ENCODE data around the gene CFP.
A peak's percentile ranks its signal among the peaks of the same experiment; 100 is the strongest.

The CFP gene

DNA sequence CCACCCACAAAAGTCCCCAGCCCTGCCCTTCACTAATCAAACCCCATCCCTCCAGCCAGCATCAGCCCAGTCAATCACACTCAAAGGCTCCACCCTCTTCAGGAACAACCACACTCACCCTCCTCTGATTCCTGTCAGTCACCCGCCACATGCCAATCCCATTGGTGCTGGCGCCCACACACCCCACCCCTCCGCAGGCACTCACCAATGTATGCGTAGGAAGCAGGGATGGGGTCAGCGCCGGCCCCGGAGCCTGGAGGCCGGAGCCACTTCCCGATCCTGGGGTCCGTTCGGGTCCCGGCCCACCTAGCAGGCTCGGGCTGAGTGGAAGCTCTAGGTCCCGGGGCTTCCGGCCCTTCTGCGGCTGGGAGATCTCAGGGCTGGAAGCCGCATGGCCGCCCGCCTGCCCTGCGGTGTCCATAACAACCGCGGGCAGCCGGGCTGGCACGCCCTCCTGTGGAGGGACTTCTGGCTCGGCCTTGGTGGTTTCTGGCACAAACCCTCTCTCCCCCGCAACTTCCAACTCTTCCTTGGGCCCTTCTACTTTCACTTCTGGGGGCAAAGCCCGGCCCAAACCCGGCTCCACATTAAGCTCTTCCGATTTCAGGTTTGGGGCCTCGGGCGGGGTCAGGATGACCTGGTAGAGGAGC lies 7.9 kb upstream of the CFP start:
- peak; percentile 31 for DNase-seq (ENCODE audit: low spot score)

DNA sequence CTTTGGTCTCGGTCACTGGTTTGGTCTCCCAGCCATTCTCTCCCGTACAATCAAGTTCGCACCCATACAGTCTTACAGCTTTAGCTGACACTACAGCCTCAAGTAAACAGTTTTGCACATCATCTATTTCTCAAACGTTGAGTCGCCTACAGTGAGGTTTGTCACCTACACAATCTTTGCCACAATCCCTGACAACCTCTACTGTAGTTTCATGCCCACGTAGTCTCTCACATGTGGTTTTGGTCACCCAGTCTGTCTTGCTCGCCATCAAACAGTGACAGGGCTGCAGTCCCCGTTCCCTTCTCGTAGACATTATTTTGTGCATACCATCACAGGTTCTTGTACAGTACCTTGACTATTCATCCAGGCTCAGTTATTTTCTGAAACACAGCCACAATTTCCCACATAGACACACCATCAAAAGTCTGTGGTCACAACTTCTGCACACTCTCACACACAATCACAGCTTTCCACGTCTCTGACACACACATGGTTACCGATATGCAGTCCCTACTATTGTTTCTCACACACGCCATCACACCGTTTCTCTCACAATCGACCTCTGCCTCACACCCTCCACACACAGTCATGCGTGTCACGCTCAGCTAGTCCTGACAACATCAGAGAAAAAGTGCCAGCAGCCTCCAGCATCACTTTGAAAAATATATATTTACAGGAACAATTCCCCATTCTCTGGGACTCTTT lies 5.3 kb upstream of the CFP start:
- no peak for DNase-seq (ENCODE audit: low spot score)

DNA sequence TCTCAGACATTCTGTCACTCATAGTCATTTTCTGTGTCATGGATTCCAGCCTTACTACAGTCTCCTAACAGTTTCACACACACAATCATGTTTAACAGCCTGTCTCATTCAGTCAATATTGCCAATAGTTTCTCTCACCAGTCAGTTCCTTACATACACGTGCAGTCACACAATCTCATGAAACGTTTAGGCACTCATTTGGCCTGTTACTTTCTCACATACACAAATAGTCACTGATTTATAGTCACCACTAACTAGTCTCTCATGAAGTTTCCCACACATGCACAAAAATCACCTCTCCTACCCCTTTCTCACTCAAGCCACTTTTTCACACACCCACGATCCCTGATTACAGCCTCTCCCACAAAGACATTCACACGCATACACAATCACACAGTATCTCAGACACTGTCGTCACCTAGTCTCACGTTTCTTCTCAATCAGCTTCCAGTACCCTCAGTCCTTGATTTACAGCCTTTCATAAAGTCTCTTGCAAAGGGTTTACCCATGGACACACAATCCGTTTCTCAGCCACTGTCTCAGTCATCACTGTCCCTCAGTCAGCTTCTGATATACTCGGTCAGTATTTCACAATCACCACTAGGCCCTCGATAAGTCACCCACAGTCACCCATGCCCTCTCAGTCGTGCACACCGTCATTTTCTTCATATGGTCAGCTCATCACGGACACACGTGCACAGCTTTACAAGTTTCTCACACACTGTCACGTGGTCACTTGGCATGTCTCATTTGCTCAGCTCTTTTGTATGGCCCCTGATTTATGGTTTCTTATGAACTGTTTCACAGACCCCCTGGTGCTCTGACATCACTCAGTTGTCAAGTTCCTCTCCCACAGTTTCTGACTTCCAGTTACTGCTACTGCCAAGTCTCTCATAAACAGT lies 4.2 kb upstream of the CFP start:
- DNase-seq (ENCODE audit: low spot score): no peak

DNA sequence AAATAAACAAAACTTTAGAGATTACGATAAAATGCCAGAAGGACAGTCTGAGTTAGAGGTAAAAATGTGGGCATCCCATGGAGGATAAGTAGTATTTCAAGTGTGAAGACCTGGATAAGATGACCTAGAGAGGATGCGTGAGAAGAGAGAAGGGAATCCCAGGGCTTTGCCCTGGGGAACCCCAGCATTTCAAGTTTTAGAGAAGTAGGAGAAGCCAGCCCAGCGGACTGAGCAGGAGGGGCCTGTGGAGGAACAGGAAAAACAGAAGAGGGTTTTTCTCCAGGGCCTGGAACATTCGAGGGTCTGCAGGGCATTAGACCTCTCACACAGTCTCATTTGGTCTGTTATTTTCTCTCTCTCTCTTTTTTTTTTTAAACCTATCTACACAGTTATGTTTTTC lies 2.9 kb upstream of the CFP start:
- no peak for DNase-seq (ENCODE audit: low spot score)

DNA sequence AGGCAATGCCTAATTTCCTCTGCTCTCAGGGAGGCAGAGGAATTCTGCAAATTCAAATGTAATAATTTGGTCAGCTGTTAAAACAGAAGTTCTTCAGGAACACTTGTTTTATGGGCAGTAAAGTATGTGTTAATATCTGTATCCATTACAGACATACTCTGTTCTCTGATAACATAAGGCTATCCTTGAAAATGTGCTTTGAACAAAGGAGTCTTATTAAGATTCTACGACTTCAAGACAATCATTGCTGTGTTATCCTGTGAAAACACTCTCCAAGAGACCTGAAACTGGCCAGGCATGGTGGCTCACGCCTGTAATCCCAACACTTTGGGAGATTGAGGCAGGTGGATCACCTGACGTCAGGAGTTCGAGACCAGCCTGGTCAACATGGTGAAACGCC lies 1.9 kb upstream of the CFP start:
- no peak for DNase-seq (ENCODE audit: low spot score)

DNA sequence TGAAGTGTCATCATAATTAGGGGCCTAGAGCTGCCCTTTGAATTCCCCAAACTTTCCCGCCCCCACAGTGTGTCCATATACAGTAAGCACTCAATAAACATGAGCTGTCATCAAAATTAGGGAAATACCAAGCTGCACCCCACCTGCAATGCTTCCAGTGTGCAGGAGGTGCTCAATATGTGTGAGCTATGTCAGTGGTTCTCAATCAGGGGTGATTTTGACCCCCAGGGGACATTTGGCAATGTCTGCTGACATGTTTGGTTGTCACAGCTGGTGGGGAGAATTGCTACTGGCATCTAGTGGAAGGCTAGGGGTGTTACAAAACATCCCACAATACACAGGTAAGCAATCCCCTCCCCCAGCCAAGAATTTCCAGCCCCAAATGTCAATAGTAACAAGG lies 748 bp downstream of the CFP start:
- DNase-seq (ENCODE audit: low spot score): no peak

DNA sequence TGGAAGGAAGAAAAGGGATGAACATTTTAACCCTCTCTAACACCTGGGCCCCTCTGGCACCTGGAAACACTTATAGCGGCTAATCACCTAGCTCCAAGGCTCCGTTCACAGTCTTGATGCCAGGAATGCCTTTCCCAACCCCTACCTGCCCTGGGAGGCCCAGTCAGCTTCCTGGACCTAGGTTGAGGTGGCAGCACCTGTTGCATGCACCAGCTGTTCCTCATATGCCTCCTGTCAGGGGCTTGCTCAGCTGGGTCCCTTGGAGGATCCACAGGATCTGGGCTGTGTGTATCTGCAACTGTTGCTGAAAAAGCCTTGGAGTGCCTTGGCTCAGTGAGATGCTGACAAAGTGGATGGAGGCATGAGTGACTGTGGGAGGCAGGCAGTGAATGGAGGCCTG lies 4.4 kb downstream of the CFP start:
- DNase-seq (ENCODE audit: low spot score): no peak

DNA sequence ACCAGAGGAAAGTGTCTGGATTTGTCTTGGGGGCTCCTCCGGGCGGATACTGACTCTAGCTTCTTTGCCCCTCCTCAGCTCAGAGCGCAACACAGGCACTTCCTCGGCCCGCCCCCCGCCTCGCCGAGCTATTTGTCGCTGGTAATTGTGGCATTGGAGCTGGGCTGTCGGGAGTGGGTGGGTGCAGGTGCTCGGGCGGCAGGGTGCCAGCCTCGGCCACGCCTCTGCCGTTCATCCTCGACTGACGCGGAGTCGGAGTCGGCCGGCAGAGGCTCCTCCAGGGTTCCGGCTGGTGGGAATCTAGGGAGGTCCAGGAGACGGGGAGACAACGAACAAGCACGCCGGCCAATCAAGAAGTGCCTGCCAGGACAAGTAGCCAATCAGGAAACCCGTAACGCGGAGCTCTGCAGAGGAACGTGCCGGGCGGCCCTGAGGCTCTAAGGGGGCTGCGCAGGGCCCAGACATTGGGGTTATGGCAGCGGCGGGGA lies 6.1 kb downstream of the CFP start:
- peak; percentile 39 for DNase-seq (ENCODE audit: low spot score)

DNA sequence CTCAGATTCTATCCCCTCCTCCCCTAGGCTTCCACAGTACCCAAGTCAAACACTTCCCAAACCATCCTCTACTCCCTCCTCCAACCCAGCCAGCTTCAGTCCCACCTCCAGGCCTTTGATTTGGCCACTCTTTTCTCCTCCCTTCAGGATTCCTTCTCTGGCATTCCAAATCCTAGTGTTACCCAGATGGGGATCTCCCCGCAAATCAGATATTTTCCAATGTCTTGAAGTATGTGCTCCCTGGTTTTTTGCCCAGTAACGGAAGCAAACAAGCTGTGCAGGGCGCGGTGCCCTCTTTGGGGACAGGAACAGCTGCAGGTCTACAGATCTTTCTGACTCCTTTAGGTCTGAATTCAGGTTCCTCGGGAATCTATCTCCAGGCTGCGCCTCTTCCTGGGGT lies 7.9 kb downstream of the CFP start:
- no peak for DNase-seq (ENCODE audit: low spot score)

DNA sequence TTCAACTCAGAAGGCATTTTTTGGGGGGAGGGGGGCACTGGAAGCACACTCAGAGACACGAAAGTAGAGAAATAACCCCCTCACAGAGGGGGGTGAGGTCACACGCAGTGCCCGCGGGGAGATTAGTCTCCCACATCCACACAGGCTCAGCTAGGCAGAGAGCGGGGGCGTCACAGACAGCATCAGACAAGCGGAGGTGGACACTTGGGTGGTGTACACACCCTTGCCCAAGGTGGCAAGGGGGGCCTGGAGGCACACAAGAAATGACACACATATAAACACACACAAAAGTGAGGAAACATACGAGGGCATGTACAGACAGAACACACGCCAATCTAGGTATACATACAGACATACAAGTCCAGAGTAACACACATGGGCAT lies 9.4 kb downstream of the CFP start:
- DNase-seq (ENCODE audit: low spot score): no peak

DNA sequence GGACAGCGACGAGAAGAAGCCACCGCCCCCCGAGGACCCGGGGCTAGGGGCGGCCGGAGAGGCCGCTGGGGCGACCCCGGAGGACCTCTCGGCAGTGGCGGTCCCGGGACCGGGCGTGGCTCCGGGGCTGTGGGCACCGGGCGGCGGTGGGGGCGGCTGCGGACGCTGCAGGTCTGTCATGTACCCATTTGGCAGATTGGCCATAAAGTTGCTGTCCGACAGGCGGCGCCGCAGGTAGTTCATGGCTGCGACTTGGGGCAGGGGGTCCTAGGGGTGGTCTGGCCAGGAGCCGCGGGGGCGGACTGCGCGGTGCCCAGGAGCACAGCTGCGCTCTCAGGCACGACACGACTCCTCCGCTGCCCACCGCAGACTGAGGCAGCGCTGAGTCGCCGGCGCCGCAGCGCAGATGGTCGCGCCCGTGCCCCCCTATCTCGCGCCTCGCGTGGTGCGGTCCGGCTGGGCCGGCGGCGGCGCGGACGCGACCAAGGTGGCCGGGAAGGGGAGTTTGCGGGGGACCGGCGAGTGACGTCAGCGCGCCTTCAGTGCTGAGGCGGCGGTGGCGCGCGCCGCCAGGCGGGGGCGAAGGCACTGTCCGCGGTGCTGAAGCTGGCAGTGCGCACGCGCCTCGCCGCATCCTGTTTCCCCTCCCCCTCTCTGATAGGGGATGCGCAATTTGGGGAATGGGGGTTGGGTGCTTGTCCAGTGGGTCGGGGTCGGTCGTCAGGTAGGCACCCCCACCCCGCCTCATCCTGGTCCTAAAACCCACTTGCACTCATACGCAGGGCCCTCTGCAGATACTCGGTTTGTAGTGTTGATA lies 10.0 kb downstream of the CFP start, which contains the start of gene SYN1:
Gene SYN1 (minus strand): TSS at position 372 of the 817 bp plus-strand sequence. CDS start 129 bp downstream, at position 243.
- peak; percentile 82 for DNase-seq (ENCODE audit: low spot score)

DNA sequence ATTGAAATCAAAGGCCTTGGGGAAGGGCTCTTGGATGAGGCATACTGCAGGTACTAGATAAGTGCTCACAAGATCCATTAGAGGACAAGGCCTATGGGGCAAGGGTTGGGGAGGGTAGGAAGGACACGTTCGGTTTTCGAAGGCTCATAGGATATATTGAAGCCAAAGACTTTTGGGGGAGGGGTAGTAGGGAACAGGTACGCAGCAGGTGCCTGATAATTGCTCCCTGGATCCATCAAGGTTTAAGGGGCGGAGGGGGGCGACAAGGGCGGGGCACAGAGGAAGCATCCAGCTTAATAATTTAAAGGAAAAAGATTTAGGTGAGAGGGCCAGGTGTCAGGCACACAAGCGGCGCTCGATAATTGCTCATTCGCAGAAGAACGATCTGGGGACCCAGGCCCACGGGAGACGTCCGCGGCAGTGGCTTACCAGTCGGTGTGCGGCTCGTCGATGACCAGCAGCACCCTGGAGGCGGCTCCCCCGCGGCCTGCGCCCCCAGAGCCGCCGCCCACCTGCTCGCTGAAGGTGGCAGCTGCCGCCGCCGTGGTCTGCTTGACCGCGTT lies 10.7 kb downstream of the CFP start:
- no peak for DNase-seq (ENCODE audit: low spot score)

DNA sequence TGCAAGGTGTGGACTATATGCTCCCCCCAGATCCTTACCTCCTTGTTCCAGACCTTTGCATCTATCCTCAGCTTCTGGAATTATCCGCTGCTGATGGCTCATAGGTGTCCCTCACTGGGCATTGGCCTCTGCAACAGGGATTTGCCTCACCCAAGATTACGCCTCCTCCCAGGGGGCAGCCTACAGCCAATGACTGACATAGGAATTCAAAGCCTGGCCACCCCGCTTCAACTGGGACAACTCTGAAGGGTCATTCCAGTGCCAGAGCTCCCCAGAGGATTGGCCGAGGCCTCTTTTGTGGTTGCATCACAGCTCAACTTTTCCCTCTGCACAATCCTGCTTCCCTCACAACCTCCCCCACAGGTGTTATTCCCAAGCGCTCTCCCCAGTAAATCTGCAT lies 15.1 kb downstream of the CFP start:
- DNase-seq (ENCODE audit: low spot score): no peak

DNA sequence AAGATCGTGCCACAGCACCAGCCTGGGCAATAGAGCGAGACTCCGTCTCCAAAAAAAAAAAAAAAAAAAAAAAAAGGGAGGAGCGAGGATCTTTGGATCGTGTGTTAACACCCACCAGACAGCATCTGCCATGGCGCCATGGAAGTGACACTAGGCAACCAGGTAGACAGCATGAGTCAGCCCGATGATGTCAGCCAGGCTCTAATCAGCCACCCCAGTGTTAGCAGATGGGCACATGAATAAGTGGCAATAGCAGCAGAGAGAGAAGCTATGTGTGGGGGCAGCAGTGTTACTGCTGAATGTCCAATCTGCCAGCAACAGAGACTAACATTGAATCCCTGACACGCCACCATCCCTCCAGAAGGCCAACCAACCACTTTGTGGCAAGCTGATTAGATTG lies 16.6 kb downstream of the CFP start:
- no peak for DNase-seq (ENCODE audit: low spot score)

DNA sequence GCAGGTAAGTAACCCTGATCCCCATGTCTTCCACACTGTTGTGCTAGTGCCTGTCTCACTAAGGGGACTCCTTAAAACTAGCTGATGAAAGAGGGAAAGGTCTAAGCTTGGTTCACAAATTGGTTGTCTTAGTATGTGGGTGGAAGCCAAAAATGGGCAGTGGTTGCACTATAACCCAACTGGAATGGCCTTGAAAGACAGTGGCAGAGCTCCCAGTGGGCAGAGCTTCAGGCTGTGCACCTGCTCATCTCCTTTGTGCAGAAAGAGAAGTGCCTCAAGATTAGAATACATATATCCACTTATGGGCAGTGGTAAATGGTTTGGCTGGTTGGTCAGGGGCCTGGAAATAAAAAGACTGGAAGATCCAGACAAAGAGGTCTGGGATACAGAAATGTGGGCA lies 17.3 kb downstream of the CFP start:
- no peak for DNase-seq (ENCODE audit: low spot score)

DNA sequence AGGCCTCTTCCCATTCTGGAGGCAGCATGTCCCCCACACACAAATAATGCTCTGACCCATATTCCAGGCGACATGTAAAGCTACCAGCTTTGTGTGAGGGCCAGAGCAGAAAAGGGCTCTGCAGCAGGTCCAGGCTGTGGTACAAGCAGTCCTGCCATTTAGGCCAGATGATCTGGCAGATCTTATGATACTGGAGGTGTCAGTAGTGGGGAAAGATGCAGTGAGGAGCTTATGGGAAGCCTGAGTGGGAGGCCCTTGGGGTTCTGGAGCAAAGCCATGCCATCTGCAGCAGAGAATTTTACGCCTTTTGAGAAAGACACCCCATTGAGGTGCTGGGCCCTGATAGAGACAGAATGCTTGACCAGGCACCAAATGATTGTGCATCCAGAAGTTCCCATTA lies 17.8 kb downstream of the CFP start:
- no peak for DNase-seq (ENCODE audit: low spot score)

DNA sequence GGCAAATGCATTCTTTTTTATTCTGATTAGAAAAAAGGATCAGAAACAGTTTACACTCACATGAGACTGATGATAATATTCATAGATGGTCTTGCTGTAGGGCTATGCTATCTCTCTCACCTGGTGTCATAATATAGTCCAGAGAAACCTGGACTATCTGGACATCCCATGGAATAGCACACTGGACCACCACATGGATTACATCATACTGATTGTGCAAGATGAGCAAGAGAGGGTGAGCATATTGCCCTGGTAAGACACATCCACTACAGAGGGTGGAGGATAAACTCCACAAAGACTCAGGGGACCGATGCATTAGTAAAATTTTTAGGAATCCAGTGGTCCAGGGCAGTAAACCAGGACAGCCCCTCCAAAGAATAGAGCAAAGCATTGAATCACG lies 18.2 kb downstream of the CFP start:
- no peak for DNase-seq (ENCODE audit: low spot score)

DNA sequence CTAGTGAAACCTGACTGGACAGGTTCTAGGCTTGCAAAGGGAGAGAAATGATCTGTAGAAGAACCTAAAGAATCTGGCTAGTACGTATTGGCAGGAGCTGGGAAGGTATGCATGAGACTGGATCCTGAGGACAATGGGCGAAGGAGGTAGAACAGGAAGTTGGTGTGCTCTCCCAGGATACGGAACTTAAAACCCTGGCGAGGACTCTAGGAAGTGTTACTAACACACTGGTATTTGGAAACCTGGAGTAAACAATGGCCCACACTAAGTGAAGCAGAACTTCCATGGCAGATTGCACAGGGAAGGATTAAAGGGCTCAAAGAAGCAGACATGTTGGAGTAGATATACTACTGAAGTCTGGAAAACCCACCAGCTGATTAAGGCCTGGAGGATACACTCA lies 19.2 kb downstream of the CFP start:
- no peak for DNase-seq (ENCODE audit: low spot score)

DNA sequence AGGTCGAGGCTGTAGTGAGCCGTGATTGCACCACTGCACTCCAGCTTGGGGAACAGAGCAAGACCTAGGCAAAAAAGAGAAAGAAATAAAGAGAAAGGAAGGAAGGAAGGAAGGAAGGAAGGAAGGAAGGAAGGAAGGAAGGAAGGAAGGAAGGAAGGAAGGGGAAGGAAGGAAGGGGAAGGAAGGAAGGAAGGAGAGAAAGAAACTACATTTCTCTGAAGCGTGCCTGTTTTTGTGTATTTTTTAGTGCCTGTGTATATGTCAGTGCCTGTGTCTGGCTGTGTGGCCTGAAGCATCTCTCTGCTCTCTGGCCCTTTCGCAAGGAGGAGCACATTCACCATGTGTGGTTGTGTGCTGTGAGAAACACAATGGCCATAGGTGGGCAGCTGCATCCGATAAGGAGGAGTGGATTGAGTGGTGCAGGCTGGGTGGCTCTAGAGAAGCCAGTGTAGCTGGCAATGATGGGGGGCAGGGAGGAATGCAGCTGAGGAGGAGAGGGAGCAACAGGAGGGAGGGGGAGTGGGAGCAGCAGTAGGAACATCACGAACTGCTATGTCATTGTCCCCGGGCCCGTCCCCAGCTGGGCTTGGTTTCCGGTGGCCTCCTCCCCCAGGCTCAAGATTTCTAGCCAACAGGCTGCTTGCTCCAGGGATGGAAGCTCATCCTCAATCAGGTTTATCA lies 21.5 kb downstream of the CFP start:
- no peak for DNase-seq (ENCODE audit: low spot score)

DNA sequence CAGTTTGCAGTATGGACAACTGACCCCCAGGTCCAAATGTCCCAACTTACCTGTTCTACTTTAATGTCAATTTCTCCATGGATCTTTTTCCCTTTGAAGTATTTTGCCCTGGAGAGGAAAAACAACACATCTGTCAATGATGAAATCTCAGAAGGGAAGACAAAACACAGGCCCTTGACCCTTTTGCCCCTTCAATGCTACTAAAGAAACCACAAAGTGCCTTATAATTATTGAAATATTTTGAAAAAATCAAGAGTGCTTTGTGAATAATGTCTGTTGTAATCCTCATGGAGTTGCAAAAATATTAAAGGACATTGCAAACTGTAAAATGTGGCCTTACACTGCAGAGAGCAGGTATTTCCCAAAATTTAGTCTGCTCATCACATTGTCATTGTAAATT lies 22.6 kb downstream of the CFP start:
- DNase-seq (ENCODE audit: low spot score): no peak

DNA sequence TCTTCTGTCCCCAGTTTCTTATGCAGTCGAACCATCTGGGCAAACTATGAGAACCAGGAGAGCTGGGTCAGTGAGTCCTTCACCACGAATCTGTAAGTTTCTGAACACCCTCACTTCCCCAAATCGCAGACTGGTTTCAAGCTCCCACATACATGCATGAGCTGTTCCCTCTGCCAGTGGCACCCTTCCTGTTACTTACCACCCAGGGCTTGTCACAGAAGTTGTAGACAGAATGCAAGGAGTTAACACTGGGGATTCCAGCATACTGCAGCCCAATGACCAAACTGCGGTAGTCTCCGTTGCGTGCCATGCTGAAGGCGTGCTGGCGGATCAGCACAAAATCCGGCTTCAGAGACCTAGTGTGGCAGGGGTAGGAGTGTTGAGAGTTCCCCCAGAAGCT lies 24.7 kb downstream of the CFP start:
- no peak for DNase-seq (ENCODE audit: low spot score)
